RWPE1 (cell line): ENCODE results near the gene FGF14.

ENCODE experiments used
- CTCF ChIA-PET: fragments of 350-600 bp; sonication (Branson Sonifier 250); formaldehyde crosslinking; extraction: SDS; loops from one replicate; lab custom pipeline; 2021; lab: Yijun Ruan, JAX
- POLR2A ChIA-PET: fragments of 400-600 bp; formaldehyde crosslinking; extraction: SDS; loops from one replicate; lab custom pipeline; 2020; ENCODE audit warnings: antibody characterized with exemption; ENCODE audit not compliant: low non-redundant PET; lab: Yijun Ruan, JAX
- DNase-seq: peaks from one replicate; pipeline ENCODE4 v3.0.0; 2012; ENCODE audit warnings: low spot score
- H3K27ac ChIP-seq: fragments of 450-650 bp; 2 replicates; pipeline ENCODE4 v1.5.1; 2017
- TF ChIP-seq, protein P1 (sequence below): fragments of 450-650 bp; conservative IDR thresholded peaks from 2 replicates; pipeline ENCODE4 v1.5.1; 2017; ENCODE audit warnings: low read depth, mild to moderate bottlenecking

FGF14 gene

GRCh38 chr13:102289606-102290005 lies 112.2 kb downstream of the FGF14 start:
- no peak overlapping the region for H3K27ac ChIP-seq
- DNase-seq: peak; percentile 54
- TF ChIP-seq, protein P1, sequence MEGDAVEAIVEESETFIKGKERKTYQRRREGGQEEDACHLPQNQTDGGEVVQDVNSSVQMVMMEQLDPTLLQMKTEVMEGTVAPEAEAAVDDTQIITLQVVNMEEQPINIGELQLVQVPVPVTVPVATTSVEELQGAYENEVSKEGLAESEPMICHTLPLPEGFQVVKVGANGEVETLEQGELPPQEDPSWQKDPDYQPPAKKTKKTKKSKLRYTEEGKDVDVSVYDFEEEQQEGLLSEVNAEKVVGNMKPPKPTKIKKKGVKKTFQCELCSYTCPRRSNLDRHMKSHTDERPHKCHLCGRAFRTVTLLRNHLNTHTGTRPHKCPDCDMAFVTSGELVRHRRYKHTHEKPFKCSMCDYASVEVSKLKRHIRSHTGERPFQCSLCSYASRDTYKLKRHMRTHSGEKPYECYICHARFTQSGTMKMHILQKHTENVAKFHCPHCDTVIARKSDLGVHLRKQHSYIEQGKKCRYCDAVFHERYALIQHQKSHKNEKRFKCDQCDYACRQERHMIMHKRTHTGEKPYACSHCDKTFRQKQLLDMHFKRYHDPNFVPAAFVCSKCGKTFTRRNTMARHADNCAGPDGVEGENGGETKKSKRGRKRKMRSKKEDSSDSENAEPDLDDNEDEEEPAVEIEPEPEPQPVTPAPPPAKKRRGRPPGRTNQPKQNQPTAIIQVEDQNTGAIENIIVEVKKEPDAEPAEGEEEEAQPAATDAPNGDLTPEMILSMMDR: no peak
- POLR2A ChIA-PET: no interaction called here
- CTCF ChIA-PET: interaction anchor here (1.2 kb wide), 1 partner anchor 9 kb away, joined by 3 read pairs; no protein-coding TSS in a partner anchor

DNA sequence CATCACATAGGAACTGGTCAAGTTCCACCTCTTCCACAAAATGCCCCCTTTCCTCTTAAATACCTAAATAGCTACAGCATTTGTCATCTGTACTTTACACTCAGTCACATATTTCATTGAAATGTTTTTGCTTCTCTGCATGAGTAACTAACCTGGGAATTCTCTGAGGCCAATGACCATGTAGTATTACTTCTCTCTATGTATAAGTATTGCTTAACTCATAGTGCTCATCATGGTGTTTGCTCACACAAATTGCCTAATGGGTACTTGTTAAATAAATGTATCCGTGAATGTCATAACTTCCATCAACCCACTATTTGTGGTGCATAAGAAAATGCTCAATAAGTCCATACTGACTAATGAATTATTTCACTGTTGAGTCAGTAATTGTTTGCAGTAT lies 115.5 kb downstream of the FGF14 start:
- H3K27ac ChIP-seq: peak overlapping the region; percentile 47; the same call in 1 of the 2 replicates
- DNase-seq: peak; percentile 86
- ChIA-PET POLR2A (no interaction called here), CTCF (no interaction called here)
- TF ChIP-seq, protein P1: no peak

- no peak for DNase-seq
- ChIA-PET CTCF (interaction anchor here (1.2 kb wide), 1 partner anchor 10 kb away, joined by 3 read pairs; no protein-coding TSS in a partner anchor), POLR2A (no interaction called here)
- TF ChIP-seq, protein P1: no peak
- no peak overlapping the region for H3K27ac ChIP-seq
Measured at GRCh38 chr13:102280366-102280765, 121.5 kb downstream of the FGF14 start.

- TF ChIP-seq, protein P1: no peak
- POLR2A ChIA-PET: no interaction called here
- DNase-seq: no peak
- CTCF ChIA-PET: no interaction called here
- H3K27ac ChIP-seq: no peak overlapping the region
Measured at GRCh38 chr13:102277286-102277685, 124.6 kb downstream of the FGF14 start.

- TF ChIP-seq, protein P1: no peak
- no peak for DNase-seq
- ChIA-PET CTCF (no interaction called here), POLR2A (no interaction called here)
- H3K27ac ChIP-seq: no peak overlapping the region
Measured at GRCh38 chr13:102276404-102276803, 125.4 kb downstream of the FGF14 start.

GRCh38 chr13:102275969-102276368 lies 125.9 kb downstream of the FGF14 start:
- H3K27ac ChIP-seq: no peak overlapping the region
- POLR2A ChIA-PET: no interaction called here
- CTCF ChIA-PET: no interaction called here
- DNase-seq: no peak
- TF ChIP-seq, protein P1: no peak

- TF ChIP-seq, protein P1: no peak
- H3K27ac ChIP-seq: no peak overlapping the region
- DNase-seq: no peak
- CTCF ChIA-PET: no interaction called here
- POLR2A ChIA-PET: no interaction called here
Measured at GRCh38 chr13:102273111-102273510, 128.7 kb downstream of the FGF14 start.
